B cell (primary cell): ENCODE measurements around the gene CLSTN2. TPM values are rescaled to one million over a fixed set of nuclear protein-coding genes. Genes with fewer than 3 reads are reported as not detected.

Experiments used
- ATAC-seq: fragments of 200-7000 bp; cut with Tn5 transposase; one replicate; pipeline ENCODE4 v1.10.0; 2021; ENCODE audit warnings: low read depth, mild to moderate bottlenecking, moderate number of reproducible peaks, moderate library complexity
- CTCF ChIA-PET: fragments of 350-600 bp; sonication (Branson Sonifier 250); formaldehyde crosslinking; loops from one replicate; lab custom pipeline; 2021; ENCODE audit warnings: antibody characterized with exemption, inconsistent platforms; lab: Charles Lee
- POLR2A ChIA-PET: fragments of 350-600 bp; sonication (Branson Sonifier 250); formaldehyde crosslinking; loops from one replicate; lab custom pipeline; 2021; ENCODE audit warnings: antibody characterized with exemption; lab: Charles Lee
- DNase-seq: peaks from one replicate; pipeline ENCODE4 v3.0.0; 2013
- H2AFZ ChIP-seq: 2 replicates; pipeline ENCODE4 v1.6.1; 2012; ENCODE audit warnings: mild to moderate bottlenecking, low read depth, low read length; ENCODE audit not compliant: insufficient read depth, poor library complexity, severe bottlenecking
- H3K27ac ChIP-seq, 2 donors: 1 replicate in 1 of 2; 2 replicates in 1 of 2; pipeline ENCODE4 v1.5.1; 2012 to 2013; ENCODE audit warnings: low read length in 2 of 2, mild to moderate bottlenecking in 2 of 2, moderate library complexity in 1 of 2
- H3K27me3 ChIP-seq, 4 experiments: fragments of 200-600 bp in 1 of 4; sonication (generic) in 1 of 4; replicated peaks in 1 of 4; 1 replicate in 2 of 4; 2 replicates in 2 of 4; pipeline versions ENCODE4 v1.6.1 to v1.7.0; 2013 to 2016; ENCODE audit warnings: low read length in 3 of 4, mild to moderate bottlenecking in 2 of 4, mixed read lengths in 1 of 4, moderate library complexity in 1 of 4; ENCODE audit not compliant: insufficient read depth in 4 of 4, control insufficient read depth in 3 of 4; ENCODE audit errors: control extremely low read depth in 1 of 4
- H3K36me3 ChIP-seq, 2 experiments: replicated peaks in 1 of 2; 1 replicate in 1 of 2; 2 replicates in 1 of 2; pipeline versions ENCODE4 v1.6.1 to v1.7.1; 2013; ENCODE audit warnings: low read length in 1 of 2; ENCODE audit not compliant: insufficient read depth in 2 of 2, control insufficient read depth in 1 of 2; ENCODE audit errors: control extremely low read depth in 1 of 2, extremely low read depth in 1 of 2
- H3K4me1 ChIP-seq, 2 donors: fragments of 200-600 bp in 1 of 2; sonication (generic) in 1 of 2; 1 replicate in 1 of 2; 2 replicates in 1 of 2; pipeline versions ENCODE4 v1.5.1 to v1.6.1; 2013 to 2017; ENCODE audit warnings: low read length in 2 of 2; ENCODE audit not compliant: control insufficient read depth in 2 of 2, insufficient read depth in 2 of 2
- H3K4me2 ChIP-seq: replicated peaks from 2 replicates; pipeline ENCODE3; 2012; ENCODE audit warnings: mild to moderate bottlenecking, low read depth, low read length; ENCODE audit not compliant: poor library complexity, severe bottlenecking
- H3K4me3 ChIP-seq, 5 experiments: fragments of 200-600 bp in 1 of 5; sonication (generic) in 1 of 5; 1 replicate in 3 of 5; 2 replicates in 2 of 5; pipeline versions ENCODE4 v1.5.1 to v1.7.0; 2011 to 2016; ENCODE audit warnings: low read length in 4 of 5, mild to moderate bottlenecking in 4 of 5, low read depth in 2 of 5, control low read depth in 1 of 5, moderate library complexity in 1 of 5; ENCODE audit not compliant: insufficient read depth in 1 of 5; ENCODE audit errors: control extremely low read depth in 1 of 5, extremely low read depth in 1 of 5
- H3K79me2 ChIP-seq: fragments of 200-600 bp; sonication (generic); one replicate; pipeline ENCODE4 v1.6.0; 2016; ENCODE audit warnings: low read length; ENCODE audit not compliant: control insufficient read depth, insufficient read depth
- H3K9ac ChIP-seq: fragments of 200-600 bp; sonication (generic); 2 replicates; pipeline ENCODE4 v1.6.1; 2017; ENCODE audit warnings: mild to moderate bottlenecking, low read length, moderate library complexity
- H3K9me3 ChIP-seq, 3 donors: one replicate each; pipeline versions ENCODE4 v1.6.1 to v1.7.1; 2013; ENCODE audit warnings: low read length in 2 of 3; ENCODE audit not compliant: control insufficient read depth in 2 of 3, insufficient read depth in 1 of 3; ENCODE audit errors: control extremely low read depth in 1 of 3
- H4K20me1 ChIP-seq: 2 replicates; pipeline ENCODE4 v1.6.0; 2012; ENCODE audit warnings: mild to moderate bottlenecking, low read length; ENCODE audit not compliant: insufficient read depth, control insufficient read depth, poor library complexity, severe bottlenecking
- H3K27ac Mint-ChIP-seq: one replicate; pipeline ENCODE4 v1.8.0; 2021; ENCODE audit warnings: mixed read lengths
- H3K27me3 Mint-ChIP-seq: one replicate; pipeline ENCODE4 v1.8.0; 2021; ENCODE audit warnings: mixed read lengths
- H3K4me1 Mint-ChIP-seq: one replicate; pipeline ENCODE4 v1.8.0; 2021; ENCODE audit warnings: mixed read lengths
- H3K4me3 Mint-ChIP-seq: one replicate; pipeline ENCODE4 v1.8.0; 2021; ENCODE audit warnings: mixed read lengths
- H3K9me3 Mint-ChIP-seq: one replicate; pipeline ENCODE4 v1.8.0; 2022; ENCODE audit warnings: mixed read lengths; ENCODE audit not compliant: insufficient read depth
- CTCF ChIP-seq: fragments of 200-600 bp; IDR thresholded peaks from one replicate; pipeline ENCODE4 v1.8.0; 2022; ENCODE audit warnings: antibody characterized with exemption, mild to moderate bottlenecking
- EZH2 ChIP-seq: IDR thresholded peaks from 2 replicates; pipeline ENCODE4 v1.6.1; 2012; ENCODE audit warnings: borderline replicate concordance, low read depth, mild to moderate bottlenecking, moderate library complexity, low read length; ENCODE audit not compliant: insufficient read depth, poor library complexity, severe bottlenecking
- WGBS: methylation state at CpG from one replicate; pipeline ENCODE4 v1.1.5; 2013; ENCODE audit warnings: missing lambda C conversion rate; ENCODE audit not compliant: insufficient coverage; 5-methylcytosine and 5-hydroxymethylcytosine counted together
- intact Hi-C: fragments of 100-400 bp; cut with micrococcal nuclease; formaldehyde crosslinking; loops from one replicate; pipeline ENCODE4 v1.10.0; 2022
- polyA plus RNA-seq: library from polyadenylated mRNA; depleted of rRNA; stranded (reverse); fragments of >200 nt; gene quantifications from 2 replicates; pipeline ENCODE4 v1.2.3, GENCODE V29; 2012
- total RNA-seq, 2 donors: library from RNA; stranded (reverse); fragments of 120-200 nt in 1 of 2; gene quantifications; 1 replicate in 1 of 2; 2 replicates in 1 of 2; pipeline versions ENCODE4 v1.2.3 to v1.2.4, GENCODE V29; 2013 to 2022

CLSTN2 gene
- total and polyA plus RNA-seq, 2 donors (not counting 1 experiment from before 2014, with no cell fraction given) = not detected

- peaks cover 0 to 2% (median 0%) of the 10 kb centered on the region in 4 experiments for H3K27me3 ChIP-seq
- DNase-seq = no peak
- POLR2A ChIA-PET = no interaction called here
These were observed 312.8 kb downstream of the CLSTN2 start for GRCh38 chr3:140247775-140248174.

GRCh38 chr3:140249188-140249587 is 314.2 kb downstream of the CLSTN2 start:
- no peak overlapping the region for H3K27ac ChIP-seq
- TF ChIP-seq CTCF (no peak), EZH2 (no peak)
- no peaks in the 10 kb centered on the region for H4K20me1 ChIP-seq
- Mint-ChIP-seq H3K4me1 (no peaks in the 10 kb centered on the region), H3K27ac (no peak overlapping the region), H3K4me3 (no peak overlapping the region), H3K27me3 (no peaks in the 10 kb centered on the region), H3K9me3 (no peaks in the 10 kb centered on the region)
- H2AFZ ChIP-seq = no peak overlapping the region
- H3K79me2 ChIP-seq = no peaks in the 10 kb centered on the region
- no peak overlapping the region for H3K4me3 ChIP-seq
- H3K36me3 ChIP-seq = no peaks in the 10 kb centered on the region
- intact Hi-C loops = no loop called here
- ChIA-PET POLR2A (no interaction called here), CTCF (no interaction called here)
- H3K4me1 ChIP-seq = no peaks in the 10 kb centered on the region
- H3K9me3 ChIP-seq = no peaks in the 10 kb centered on the region
- no CpG with 5 or more reads among the region's 3 CpGs for WGBS
- DNase-seq (no peak), ATAC-seq (no peak)
- H3K4me2 ChIP-seq = no peak overlapping the region
- H3K9ac ChIP-seq = no peak overlapping the region
- peaks cover 0 to 2% (median 0%) of the 10 kb centered on the region in 4 experiments for H3K27me3 ChIP-seq

More at GRCh38 chr3:140247775-140248174, 312.8 kb downstream of the CLSTN2 start:
- Histone ChIP-seq H3K36me3 (no peaks in the 10 kb centered on the region), H4K20me1 (no peaks in the 10 kb centered on the region), H2AFZ (no peak overlapping the region), H3K4me1 (no peaks in the 10 kb centered on the region), H3K4me2 (no peak overlapping the region), H3K79me2 (no peaks in the 10 kb centered on the region), H3K4me3 (no peak overlapping the region), H3K27ac (no peak overlapping the region), H3K9me3 (no peaks in the 10 kb centered on the region), H3K9ac (no peak overlapping the region)
- Mint-ChIP-seq H3K9me3 (no peaks in the 10 kb centered on the region), H3K4me3 (no peak overlapping the region), H3K27me3 (no peaks in the 10 kb centered on the region), H3K27ac (no peak overlapping the region), H3K4me1 (no peaks in the 10 kb centered on the region)
- no peak for ATAC-seq
- CTCF ChIA-PET = no interaction called here
- TF ChIP-seq CTCF (no peak), EZH2 (no peak)
- intact Hi-C loops = no loop called here
